ENCODE results near the gene PARP1. TPM values are rescaled to one million over a fixed set of nuclear protein-coding genes. Genes with fewer than 3 reads are reported as not detected.

The PARP1 gene
- total RNA-seq, 1 experiment from 2014 or later = 213 TPM

- H3K79me2 ChIP-seq (ENCODE audit: insufficient read depth, low read length) = no peaks in the 10 kb centered on the region
- CTCF ChIA-PET = no interaction called here
- no peaks in the 10 kb centered on the region for H4K20me1 ChIP-seq (ENCODE audit: insufficient read depth)
- no peaks in the 10 kb centered on the region for H3K9me2 ChIP-seq (ENCODE audit: insufficient read depth)
- TF ChIP-seq SIN3A (IDR thresholded peaks at IDR 0.05; ENCODE audit: low read depth) = no peak
- no peak for TF ChIP-seq CBX3 (IDR thresholded peaks at IDR 0.05; ENCODE audit: low read depth)
- DNase-seq (ENCODE audit: low read depth, low spot score) = no peak
- BruUV-seq (replicated peaks) = no TSS peak
- ATAC-seq = no peak
- H3K4me2 ChIP-seq (ENCODE audit: low read length) = no peak overlapping the region
- no peak overlapping the region for H2AFZ ChIP-seq (ENCODE audit: low read depth, low read length, poor library complexity, severe bottlenecking)
- no peak overlapping the region for H3K9ac ChIP-seq (ENCODE audit: low read length)
- peaks cover 21 to 38% of the 10 kb centered on the region in 2 experiments for H3K4me1 ChIP-seq (ENCODE audit: control insufficient read depth in 1 of 2, insufficient read depth in 2 of 2, low read length in 2 of 2)
- no peaks in the 10 kb centered on the region for H3K9me3 ChIP-seq (ENCODE audit: control insufficient read depth in 1 of 2, insufficient read depth in 1 of 2, low read depth in 1 of 2, low read length in 2 of 2)
- POLR2A ChIA-PET = no interaction called here
- H3K36me3 ChIP-seq (ENCODE audit: control insufficient read depth in 1 of 2, insufficient read depth in 2 of 2, low read length in 2 of 2) = no peaks in the 10 kb centered on the region
- H3K27ac ChIP-seq (ENCODE audit: low read depth, low read length) = no peak overlapping the region
- RAD21 ChIA-PET (ENCODE audit: low non-redundant PET in 1 of 2, low total read pairs in 2 of 2, uncharacterized antibody in 2 of 2, unreplicated experiment in 2 of 2) = no interaction called here
- no peaks in the 10 kb centered on the region for H3K27me3 ChIP-seq (ENCODE audit: insufficient read depth, low read length)
- intact Hi-C loops (cut with micrococcal nuclease) = no loop called here
- H3K4me3 ChIP-seq (replicated peaks in 1 of 2; ENCODE audit: low read depth in 1 of 2, low read length in 2 of 2) = no peak overlapping the region
Measured at GRCh38 chr1:226441629-226442028, 33.7 kb upstream of the PARP1 start.

GRCh38 chr1:226440512-226440911, 32.6 kb upstream of the PARP1 start:
- DNase-seq (ENCODE audit: low read depth, low spot score) = no peak
- Histone ChIP-seq H3K9me2 (ENCODE audit: insufficient read depth) (no peaks in the 10 kb centered on the region), H3K9me3 (ENCODE audit: control insufficient read depth in 1 of 2, insufficient read depth in 1 of 2, low read depth in 1 of 2, low read length in 2 of 2) (no peaks in the 10 kb centered on the region), H3K4me1 (ENCODE audit: control insufficient read depth in 1 of 2, insufficient read depth in 2 of 2, low read length in 2 of 2) (peaks cover 21 to 39% of the 10 kb centered on the region in 2 experiments), H3K36me3 (ENCODE audit: control insufficient read depth in 1 of 2, insufficient read depth in 2 of 2, low read length in 2 of 2) (no peaks in the 10 kb centered on the region), H2AFZ (ENCODE audit: low read depth, low read length, poor library complexity, severe bottlenecking) (no peak overlapping the region), H3K27ac (ENCODE audit: low read depth, low read length) (no peak overlapping the region), H3K4me2 (ENCODE audit: low read length) (no peak overlapping the region), H3K79me2 (ENCODE audit: insufficient read depth, low read length) (no peaks in the 10 kb centered on the region), H4K20me1 (ENCODE audit: insufficient read depth) (no peaks in the 10 kb centered on the region), H3K4me3 (replicated peaks in 1 of 2; ENCODE audit: low read depth in 1 of 2, low read length in 2 of 2) (no peak overlapping the region), H3K9ac (ENCODE audit: low read length) (no peak overlapping the region), H3K27me3 (ENCODE audit: insufficient read depth, low read length) (no peaks in the 10 kb centered on the region)
- CTCF ChIA-PET = no interaction called here
- RAD21 ChIA-PET (ENCODE audit: low non-redundant PET in 1 of 2, low total read pairs in 2 of 2, uncharacterized antibody in 2 of 2, unreplicated experiment in 2 of 2) = no interaction called here
- BruUV-seq (replicated peaks) = no TSS peak
- POLR2A ChIA-PET = no interaction called here
- intact Hi-C loops (cut with micrococcal nuclease) = no loop called here
- TF ChIP-seq EGR1 (IDR thresholded peaks at IDR 0.05; ENCODE audit: low read depth) = no peak
- no peak for TF ChIP-seq POLR2A (IDR thresholded peaks at IDR 0.05; ENCODE audit: borderline replicate concordance, extremely low read depth, insufficient read depth, insufficient read length)
- TF ChIP-seq JUND (IDR thresholded peaks at IDR 0.05) = no peak
- no peak for TF ChIP-seq ATF3 (IDR thresholded peaks at IDR 0.05)
- TF ChIP-seq TCF7L2 (IDR thresholded peaks at IDR 0.05; ENCODE audit: borderline replicate concordance, extremely low read depth, insufficient read depth, insufficient read length) = no peak
- no peak for TF ChIP-seq CEBPB (IDR thresholded peaks at IDR 0.05; ENCODE audit: low read depth)
- TF ChIP-seq REST (IDR thresholded peaks at IDR 0.05; ENCODE audit: low read depth) = no peak
- TF ChIP-seq CBX3 (IDR thresholded peaks at IDR 0.05; ENCODE audit: low read depth) = no peak
- TF ChIP-seq SRF (IDR thresholded peaks at IDR 0.05; ENCODE audit: low read depth) = no peak
- TF ChIP-seq EZH2phosphoT487 (IDR thresholded peaks at IDR 0.05; ENCODE audit: borderline replicate concordance) = no peak
- no peak for ATAC-seq

Measured in HCT116 (cell line).